SH-SY5Y (cell line): ENCODE measurements around the gene CFAP20.

Source experiments
- GATA2 ChIP-seq: IDR thresholded peaks from 2 replicates; pipeline ENCODE4 v1.6.1; 2011; ENCODE audit warnings: mild to moderate bottlenecking, low read depth, low read length
- GATA3 ChIP-seq: IDR thresholded peaks from 2 replicates; pipeline ENCODE4 v1.6.1; 2011; ENCODE audit warnings: low read depth, mild to moderate bottlenecking, low read length, moderate library complexity

- TF ChIP-seq GATA2 (no peak), GATA3 (no peak)
Observed at GRCh38 chr16:58157951-58158540, 28.9 kb upstream of the CFAP20 start.
